ENCODE data around the gene TASL.

- TF ChIP-seq ZNF70 (CRISPR knock-in tag; IDR thresholded peaks at IDR 0.05), result no peak
- TF ChIP-seq CSDC2 (CRISPR knock-in tag; IDR thresholded peaks at IDR 0.05), result no peak
Observed at GRCh38 chrX:30573125-30573524, 4.4 kb downstream of the TASL start.

Data from SK-N-SH treated with all-trans-retinoic acid at 6 μM for 48 hours (cell line).